VCaP (cell line): ENCODE data around the gene GPSM1.

Experiments
- H3K27ac ChIP-seq: fragments of 450-650 bp; 2 replicates; pipeline ENCODE4 v1.5.1; 2017
- TF ChIP-seq, protein P1 (sequence below): fragments of 450-650 bp; conservative IDR thresholded peaks from 2 replicates; pipeline ENCODE4 v1.5.1; 2017; ENCODE audit warnings: mild to moderate bottlenecking, moderate library complexity

Gene GPSM1

GRCh38 chr9:136327304-136327974 is at the start of gene GPSM1:
GPSM1 (plus strand) TSS chr9:136327539; CDS start chr9:136327696, 157 bp downstream.
- TF ChIP-seq, protein P1, sequence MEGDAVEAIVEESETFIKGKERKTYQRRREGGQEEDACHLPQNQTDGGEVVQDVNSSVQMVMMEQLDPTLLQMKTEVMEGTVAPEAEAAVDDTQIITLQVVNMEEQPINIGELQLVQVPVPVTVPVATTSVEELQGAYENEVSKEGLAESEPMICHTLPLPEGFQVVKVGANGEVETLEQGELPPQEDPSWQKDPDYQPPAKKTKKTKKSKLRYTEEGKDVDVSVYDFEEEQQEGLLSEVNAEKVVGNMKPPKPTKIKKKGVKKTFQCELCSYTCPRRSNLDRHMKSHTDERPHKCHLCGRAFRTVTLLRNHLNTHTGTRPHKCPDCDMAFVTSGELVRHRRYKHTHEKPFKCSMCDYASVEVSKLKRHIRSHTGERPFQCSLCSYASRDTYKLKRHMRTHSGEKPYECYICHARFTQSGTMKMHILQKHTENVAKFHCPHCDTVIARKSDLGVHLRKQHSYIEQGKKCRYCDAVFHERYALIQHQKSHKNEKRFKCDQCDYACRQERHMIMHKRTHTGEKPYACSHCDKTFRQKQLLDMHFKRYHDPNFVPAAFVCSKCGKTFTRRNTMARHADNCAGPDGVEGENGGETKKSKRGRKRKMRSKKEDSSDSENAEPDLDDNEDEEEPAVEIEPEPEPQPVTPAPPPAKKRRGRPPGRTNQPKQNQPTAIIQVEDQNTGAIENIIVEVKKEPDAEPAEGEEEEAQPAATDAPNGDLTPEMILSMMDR, result no peak

GRCh38 chr9:136277746-136278145 is 49.6 kb upstream of the GPSM1 start:
- TF ChIP-seq, protein P1, result no peak
- H3K27ac ChIP-seq, result no peak overlapping the region

More at GRCh38 chr9:136327304-136327974, at the start of gene GPSM1:
- peak within 1 kb of the TSS; percentile 84 for H3K27ac ChIP-seq

DNA sequence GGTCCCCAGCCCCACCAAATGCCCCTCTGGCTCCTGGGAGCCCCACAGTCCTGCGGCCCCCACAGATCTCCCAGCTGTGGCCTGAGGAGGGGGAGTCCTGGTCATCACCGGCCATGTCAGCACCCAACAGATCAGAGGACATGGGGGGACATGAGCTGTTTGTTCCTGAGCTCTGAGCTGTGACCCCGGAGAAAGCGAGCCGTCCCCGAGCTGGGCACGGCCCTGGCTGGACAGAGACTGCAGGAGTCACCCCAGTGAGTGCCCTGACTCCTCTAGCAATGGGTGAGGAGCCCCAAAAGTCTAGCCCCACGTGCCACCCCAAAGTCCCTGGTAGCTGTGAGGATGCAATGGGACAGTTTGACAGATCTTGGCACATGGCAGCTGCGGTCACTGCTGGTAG is 49.1 kb upstream of the GPSM1 start:
- TF ChIP-seq, protein P1, result no peak
- H3K27ac ChIP-seq, result no peak overlapping the region

GRCh38 chr9:136278894-136279293 is 48.4 kb upstream of the GPSM1 start:
- TF ChIP-seq, protein P1, result no peak
- no peak overlapping the region for H3K27ac ChIP-seq

DNA sequence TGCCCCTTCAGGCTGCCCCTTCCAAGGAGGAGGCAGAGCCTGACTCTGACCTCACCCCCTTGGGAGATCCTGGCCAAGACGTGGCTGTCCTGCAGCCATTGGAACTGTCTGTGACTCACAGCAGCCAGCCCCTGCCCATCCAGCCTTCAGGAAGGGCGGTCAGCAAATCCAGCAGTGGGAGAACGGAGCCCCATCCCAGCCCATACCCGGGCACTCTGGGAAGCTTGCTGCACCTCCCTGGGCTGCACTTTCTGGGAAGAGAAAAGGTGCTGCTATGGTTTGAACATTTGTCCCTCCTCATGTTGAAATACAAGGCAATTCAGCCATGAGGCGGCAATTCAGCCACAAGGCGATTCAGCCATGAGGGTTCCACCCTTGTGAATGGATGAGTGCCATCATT is 47.9 kb upstream of the GPSM1 start:
- TF ChIP-seq, protein P1, result no peak
- no peak overlapping the region for H3K27ac ChIP-seq

DNA sequence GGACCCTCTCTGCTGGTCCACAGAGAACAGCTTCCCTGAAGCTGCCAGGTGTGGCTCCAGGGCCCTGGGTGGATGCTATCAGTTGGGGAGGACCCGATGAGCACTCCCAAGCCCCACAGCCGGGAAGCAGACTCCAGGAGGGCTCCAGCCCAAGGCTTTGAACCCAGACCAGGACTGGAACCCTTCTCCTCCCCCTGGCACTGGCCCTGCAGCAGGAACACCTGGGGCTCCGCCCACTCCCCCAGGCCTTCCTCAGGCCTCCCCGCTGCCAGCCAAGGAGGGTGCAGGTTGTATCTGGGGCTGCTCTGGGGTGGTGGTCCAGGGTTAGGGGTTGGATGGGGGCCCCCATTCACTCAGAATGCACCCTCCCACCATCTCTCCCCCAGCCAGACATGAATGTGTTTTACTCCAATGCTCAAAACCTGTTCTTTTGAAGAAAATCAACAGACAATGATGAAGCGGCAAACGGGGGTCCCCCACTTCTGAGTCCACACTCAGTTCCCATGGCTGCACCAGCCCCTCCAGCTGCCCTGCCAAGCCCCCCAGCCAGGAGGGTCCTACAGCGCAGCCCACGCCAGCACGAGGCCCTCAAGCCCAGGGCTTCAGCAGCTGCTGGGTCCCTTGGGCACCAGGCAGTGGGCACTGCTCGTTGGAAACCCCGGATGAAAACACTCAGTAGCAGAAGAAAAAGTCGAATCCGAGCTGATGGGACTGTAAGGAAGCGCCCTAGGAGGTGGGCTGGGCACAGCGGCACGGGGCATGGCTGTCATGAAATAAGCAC is 46.6 kb upstream of the GPSM1 start:
- TF ChIP-seq, protein P1, result no peak
- no peak overlapping the region for H3K27ac ChIP-seq

DNA sequence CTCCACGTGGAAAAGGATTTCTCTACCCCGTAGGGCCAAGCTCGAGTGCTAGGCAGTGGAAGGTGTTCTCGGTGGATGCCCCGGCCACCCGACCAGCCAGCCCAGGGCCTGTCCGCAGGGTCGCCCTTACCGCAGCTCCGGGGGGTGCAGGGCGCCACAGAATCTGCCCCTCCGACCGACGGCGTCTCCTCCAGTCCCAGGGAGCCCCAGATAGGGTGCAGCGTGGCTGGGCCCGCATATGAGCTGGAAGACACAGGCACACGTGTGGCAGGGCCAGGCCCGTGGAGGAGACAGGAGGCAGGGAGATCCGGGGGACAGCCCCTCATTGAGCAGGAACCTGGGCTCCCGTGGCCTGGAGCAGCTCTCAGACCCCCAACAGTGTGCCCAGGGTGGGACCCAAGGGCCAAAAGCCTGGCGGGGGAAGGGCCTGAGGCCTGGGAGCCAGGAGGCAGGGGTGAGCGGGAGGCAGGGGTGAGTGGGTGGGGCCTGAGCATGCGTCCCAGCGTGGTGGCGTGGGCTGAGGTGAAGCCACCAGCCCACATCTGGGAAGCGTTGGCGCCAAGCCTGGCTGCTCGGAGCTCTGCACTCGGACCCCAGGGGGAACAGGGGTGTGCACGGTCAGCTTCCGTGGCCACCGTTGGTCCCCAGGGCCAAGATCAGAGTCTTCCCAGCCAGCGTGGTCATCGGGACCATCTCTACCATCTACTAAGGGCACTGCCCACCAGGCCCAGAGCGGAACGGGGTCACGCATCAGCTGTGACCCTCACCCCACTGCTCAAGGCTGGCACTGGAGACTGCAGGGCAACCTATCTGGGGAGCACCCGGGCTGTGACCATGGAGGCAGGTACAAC is 45.7 kb upstream of the GPSM1 start:
- TF ChIP-seq, protein P1, result no peak
- H3K27ac ChIP-seq, result no peak overlapping the region
